MM.1S (cell line): ENCODE results near the gene ARL1.
A peak's percentile ranks its signal among the peaks of the same experiment; 100 is the strongest.

Experiments
- DNase-seq: peaks from one replicate; pipeline ENCODE4 v3.0.0-alpha.2; 2015
- H2AFZ ChIP-seq: fragments of 300-600 bp; sonication (generic); 2 replicates; pipeline ENCODE4 v1.6.0; 2016; ENCODE audit warnings: antibody characterized with exemption, low read length
- H3F3A ChIP-seq: fragments of 300-600 bp; sonication (generic); 2 replicates; pipeline ENCODE4 v1.6.1; 2016; ENCODE audit warnings: mild to moderate bottlenecking, antibody characterized with exemption, low read length, moderate library complexity, mixed read lengths; ENCODE audit not compliant: insufficient read depth
- H3K27ac ChIP-seq: fragments of 300-600 bp; sonication (generic); 2 replicates; pipeline ENCODE4 v1.5.1; 2016; ENCODE audit warnings: mild to moderate bottlenecking, low read length
- H3K27me3 ChIP-seq: fragments of 300-600 bp; sonication (generic); replicated peaks from 2 replicates; pipeline ENCODE4 v1.6.0; 2016; ENCODE audit warnings: low read length; ENCODE audit not compliant: insufficient read depth
- H3K36me3 ChIP-seq: fragments of 300-600 bp; sonication (generic); replicated peaks from 2 replicates; pipeline ENCODE4 v1.6.1; 2016; ENCODE audit warnings: mild to moderate bottlenecking, low read length, mixed read lengths; ENCODE audit not compliant: insufficient read depth
- H3K4me1 ChIP-seq: fragments of 300-600 bp; sonication (generic); 2 replicates; pipeline ENCODE4 v1.6.1; 2016; ENCODE audit warnings: low read length, mixed read lengths
- H3K4me2 ChIP-seq: fragments of 300-600 bp; sonication (generic); 2 replicates; pipeline ENCODE4 v1.6.0; 2016; ENCODE audit warnings: low read depth, low read length
- H3K4me3 ChIP-seq: fragments of 300-600 bp; sonication (generic); 2 replicates; pipeline ENCODE4 v1.5.1; 2016; ENCODE audit warnings: low read length, mixed read lengths
- H3K79me2 ChIP-seq: fragments of 300-600 bp; sonication (generic); 2 replicates; pipeline ENCODE4 v1.6.1; 2016; ENCODE audit warnings: mixed run types, low read length, mixed read lengths
- H3K9ac ChIP-seq: fragments of 300-600 bp; sonication (generic); 2 replicates; pipeline ENCODE4 v1.6.1; 2016; ENCODE audit warnings: low read length, mixed read lengths
- H3K9me2 ChIP-seq: fragments of 300-600 bp; sonication (generic); replicated peaks from 2 replicates; pipeline ENCODE4 v1.6.1; 2016; ENCODE audit warnings: mild to moderate bottlenecking, low read length, mixed read lengths; ENCODE audit not compliant: insufficient read depth
- H3K9me3 ChIP-seq: fragments of 300-600 bp; sonication (generic); replicated peaks from 2 replicates; pipeline ENCODE4 v1.6.1; 2016; ENCODE audit warnings: mild to moderate bottlenecking, low read length, mixed read lengths; ENCODE audit not compliant: insufficient read depth
- H4K20me1 ChIP-seq: fragments of 300-600 bp; sonication (generic); 2 replicates; pipeline ENCODE4 v1.6.1; 2016; ENCODE audit warnings: mild to moderate bottlenecking, low read length, moderate library complexity, mixed read lengths; ENCODE audit not compliant: insufficient read depth
- EZH2 ChIP-seq: fragments of 300-600 bp; sonication (generic); optimal IDR thresholded peaks from 2 replicates; pipeline ENCODE3; 2017; ENCODE audit warnings: low read depth, mild to moderate bottlenecking, antibody characterized with exemption, low read length, mixed read lengths
- EZH2phosphoT487 ChIP-seq: fragments of 300-600 bp; sonication (generic); IDR thresholded peaks from 2 replicates; pipeline ENCODE4 v1.6.1; 2018; ENCODE audit warnings: antibody characterized with exemption, low read length
- TF ChIP-seq, protein P1 (sequence below): fragments of 300-600 bp; sonication (generic); IDR thresholded peaks from 2 replicates; pipeline ENCODE4 v1.5.1; 2016; ENCODE audit warnings: antibody characterized with exemption, low read length, mixed read lengths

Gene ARL1

GRCh38 chr12:101407436-101408345 lies at the start of gene ARL1:
ARL1 (minus strand) TSS chr12:101407772; CDS start chr12:101407645, 127 bp downstream.
- peaks cover 7% of the 10 kb centered on the region; the same call in 1 of the 2 replicates for H3K4me1 ChIP-seq
- H3K9ac ChIP-seq = peak within 1 kb of the TSS; percentile 76
- H3K9me2 ChIP-seq = no peaks in the 10 kb centered on the region
- H3K27ac ChIP-seq = peak within 1 kb of the TSS; percentile 70
- no peaks in the 10 kb centered on the region for H3K27me3 ChIP-seq
- peak within 1 kb of the TSS; percentile 93 for H3K4me2 ChIP-seq
- H3F3A ChIP-seq = peaks cover 7% of the 10 kb centered on the region; the same call in 1 of the 2 replicates
- no peaks in the 10 kb centered on the region for H3K36me3 ChIP-seq
- H3K79me2 ChIP-seq = peaks cover 47% of the 10 kb centered on the region
- peak; percentile 86 for DNase-seq
- peak within 1 kb of the TSS; percentile 94 for H3K4me3 ChIP-seq
- TF ChIP-seq EZH2phosphoT487 = no peak
- TF ChIP-seq EZH2 = no peak
- TF ChIP-seq, protein P1, sequence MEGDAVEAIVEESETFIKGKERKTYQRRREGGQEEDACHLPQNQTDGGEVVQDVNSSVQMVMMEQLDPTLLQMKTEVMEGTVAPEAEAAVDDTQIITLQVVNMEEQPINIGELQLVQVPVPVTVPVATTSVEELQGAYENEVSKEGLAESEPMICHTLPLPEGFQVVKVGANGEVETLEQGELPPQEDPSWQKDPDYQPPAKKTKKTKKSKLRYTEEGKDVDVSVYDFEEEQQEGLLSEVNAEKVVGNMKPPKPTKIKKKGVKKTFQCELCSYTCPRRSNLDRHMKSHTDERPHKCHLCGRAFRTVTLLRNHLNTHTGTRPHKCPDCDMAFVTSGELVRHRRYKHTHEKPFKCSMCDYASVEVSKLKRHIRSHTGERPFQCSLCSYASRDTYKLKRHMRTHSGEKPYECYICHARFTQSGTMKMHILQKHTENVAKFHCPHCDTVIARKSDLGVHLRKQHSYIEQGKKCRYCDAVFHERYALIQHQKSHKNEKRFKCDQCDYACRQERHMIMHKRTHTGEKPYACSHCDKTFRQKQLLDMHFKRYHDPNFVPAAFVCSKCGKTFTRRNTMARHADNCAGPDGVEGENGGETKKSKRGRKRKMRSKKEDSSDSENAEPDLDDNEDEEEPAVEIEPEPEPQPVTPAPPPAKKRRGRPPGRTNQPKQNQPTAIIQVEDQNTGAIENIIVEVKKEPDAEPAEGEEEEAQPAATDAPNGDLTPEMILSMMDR = no peak
- peak within 1 kb of the TSS; percentile 81 for H2AFZ ChIP-seq
- no peaks in the 10 kb centered on the region for H3K9me3 ChIP-seq
- no peaks in the 10 kb centered on the region for H4K20me1 ChIP-seq

DNA sequence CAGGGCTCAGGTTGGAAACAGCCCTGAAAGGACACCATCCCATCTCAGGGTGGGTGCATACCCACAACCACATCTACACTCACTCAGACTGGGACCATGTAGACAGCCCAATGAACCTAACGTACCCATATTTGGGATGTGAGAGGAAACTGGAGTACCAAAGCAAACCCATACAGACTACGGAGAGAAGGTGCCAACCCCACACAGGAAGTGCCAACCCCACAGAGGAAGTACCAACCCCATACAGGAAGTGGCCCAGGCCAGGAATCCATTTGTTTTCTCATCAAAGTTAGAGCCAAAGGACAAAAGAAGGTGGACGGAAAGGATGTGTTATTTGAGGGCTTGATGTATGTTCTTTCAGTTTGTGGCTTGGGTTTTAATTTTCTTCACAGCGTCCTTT lies 48.1 kb upstream of the ARL1 start:
- Histone ChIP-seq H2AFZ (no peak overlapping the region), H3K27me3 (no peaks in the 10 kb centered on the region), H3K4me1 (no peaks in the 10 kb centered on the region), H3K4me3 (no peak overlapping the region), H3K27ac (no peak overlapping the region), H4K20me1 (no peaks in the 10 kb centered on the region), H3K4me2 (no peak overlapping the region), H3K36me3 (no peaks in the 10 kb centered on the region), H3K9me3 (no peaks in the 10 kb centered on the region), H3K79me2 (no peaks in the 10 kb centered on the region), H3K9me2 (no peaks in the 10 kb centered on the region), H3K9ac (no peak overlapping the region), H3F3A (no peaks in the 10 kb centered on the region)
- no peak for DNase-seq
- TF ChIP-seq EZH2 (no peak), EZH2phosphoT487 (no peak)
- TF ChIP-seq, protein P1 = no peak

DNA sequence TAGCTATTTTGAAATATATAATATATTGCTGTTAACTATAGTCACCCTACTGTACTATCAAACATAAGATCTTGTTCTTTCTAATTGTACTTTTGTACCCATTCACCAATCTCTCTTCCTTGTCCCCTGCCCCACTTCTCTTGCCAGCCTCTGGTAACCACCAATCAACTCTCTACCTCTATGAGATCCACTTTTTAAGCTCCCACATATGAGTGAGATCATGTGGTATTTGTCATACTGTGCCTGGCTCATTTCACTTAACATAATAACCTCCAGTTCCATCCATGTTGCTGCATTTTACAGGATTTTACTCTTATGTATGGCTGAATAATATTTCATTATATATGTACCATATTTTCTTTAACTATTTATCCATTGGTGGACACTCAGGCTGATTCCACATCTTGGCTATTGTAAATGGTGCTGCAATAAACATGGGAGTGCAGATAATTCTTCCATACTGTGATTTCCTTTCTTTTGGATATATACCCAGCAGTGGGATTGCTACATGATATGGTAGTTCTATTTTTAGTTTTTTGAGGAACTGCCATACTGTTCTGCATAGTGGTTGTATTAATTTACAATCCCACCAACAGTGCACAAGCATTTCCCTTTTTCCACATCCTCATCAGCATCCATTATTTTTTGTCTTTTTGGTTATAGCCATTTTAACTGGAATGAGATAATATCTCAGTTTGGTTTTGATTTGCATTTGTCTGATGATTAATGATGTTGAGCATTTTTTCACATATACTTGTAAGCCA lies 34.1 kb upstream of the ARL1 start:
- Histone ChIP-seq H3K9me3 (no peaks in the 10 kb centered on the region), H3K4me1 (0 out of 2 replicates have a peak, but pooled peaks cover 5% of the 10 kb centered on the region), H2AFZ (no peak overlapping the region), H3K27me3 (no peaks in the 10 kb centered on the region), H3K9ac (no peak overlapping the region), H3F3A (no peaks in the 10 kb centered on the region), H3K36me3 (no peaks in the 10 kb centered on the region), H3K4me3 (no peak overlapping the region), H3K27ac (no peak overlapping the region), H3K9me2 (no peaks in the 10 kb centered on the region), H4K20me1 (no peaks in the 10 kb centered on the region), H3K4me2 (no peak overlapping the region), H3K79me2 (no peaks in the 10 kb centered on the region)
- TF ChIP-seq, protein P1 = no peak
- TF ChIP-seq EZH2phosphoT487 (no peak), EZH2 (no peak)
- no peak for DNase-seq
